OCI-LY7 (cell line): ENCODE data around the gene IFFO2.

Source experiments
- CTCF ChIP-seq: fragments of 200-600 bp; sonication (generic); conservative IDR thresholded peaks from 2 replicates; pipeline ENCODE4 v1.5.1; 2014; ENCODE audit warnings: mild to moderate bottlenecking, antibody characterized with exemption, low read length, moderate library complexity, mixed read lengths
- EZH2phosphoT487 ChIP-seq: fragments of 200-600 bp; sonication (generic); IDR thresholded peaks from 2 replicates; pipeline ENCODE4 v1.6.1; 2018; ENCODE audit warnings: low read depth, borderline replicate concordance, mild to moderate bottlenecking, mixed run types, antibody characterized with exemption, low read length, moderate library complexity, mixed read lengths

GRCh38 chr1:18943162-18943561 is 13.3 kb downstream of the IFFO2 start:
- TF ChIP-seq CTCF, result no peak
- TF ChIP-seq EZH2phosphoT487, result no peak
